KMS-11 (cell line): ENCODE data around the gene CD3E.

ENCODE experiments used
- H2AFZ ChIP-seq: fragments of 200-600 bp; sonication (generic); 2 replicates; pipeline ENCODE4 v1.6.1; 2016; ENCODE audit warnings: antibody characterized with exemption, mixed run types, low read depth
- H3K27ac ChIP-seq: fragments of 200-600 bp; sonication (generic); 2 replicates; pipeline ENCODE4 v1.6.1; 2016; ENCODE audit warnings: mild to moderate bottlenecking, mixed run types
- H3K27me3 ChIP-seq: fragments of 200-600 bp; sonication (generic); 2 replicates; pipeline ENCODE4 v1.6.1; 2017; ENCODE audit warnings: mild to moderate bottlenecking, low read depth, mixed run types, moderate library complexity; ENCODE audit not compliant: insufficient read depth
- H3K36me3 ChIP-seq: fragments of 200-600 bp; sonication (generic); 2 replicates; pipeline ENCODE4 v1.6.1; 2017; ENCODE audit warnings: mild to moderate bottlenecking, mixed run types; ENCODE audit not compliant: insufficient read depth
- H3K4me1 ChIP-seq: fragments of 200-600 bp; sonication (generic); 2 replicates; pipeline ENCODE4 v1.6.1; 2016; ENCODE audit warnings: mild to moderate bottlenecking, low read depth, mixed run types; ENCODE audit not compliant: poor library complexity, severe bottlenecking
- H3K4me2 ChIP-seq: fragments of 200-600 bp; sonication (generic); 2 replicates; pipeline ENCODE4 v1.7.0; 2016; ENCODE audit warnings: mild to moderate bottlenecking, mixed run types
- H3K4me3 ChIP-seq: fragments of 200-600 bp; sonication (generic); IDR thresholded peaks from 2 replicates; pipeline ENCODE4 v1.6.1; 2017; ENCODE audit warnings: low read depth, low read length, mixed read lengths; ENCODE audit not compliant: insufficient read depth
- H3K79me2 ChIP-seq: fragments of 200-600 bp; sonication (generic); 2 replicates; pipeline ENCODE4 v1.6.1; 2016; ENCODE audit warnings: low read depth, mixed run types; ENCODE audit not compliant: insufficient read depth
- H3K9ac ChIP-seq: fragments of 200-600 bp; sonication (generic); 2 replicates; pipeline ENCODE4 v1.6.1; 2016; ENCODE audit warnings: mild to moderate bottlenecking, mixed run types
- H4K20me1 ChIP-seq: fragments of 200-600 bp; sonication (generic); 2 replicates; pipeline ENCODE4 v1.6.1; 2016; ENCODE audit warnings: mild to moderate bottlenecking, mixed run types; ENCODE audit not compliant: insufficient read depth
- CTCF ChIP-seq: fragments of 200-600 bp; sonication (generic); conservative IDR thresholded peaks from 2 replicates; pipeline ENCODE4 v1.6.1; 2017; ENCODE audit warnings: low read depth, mild to moderate bottlenecking, antibody characterized with exemption, low read length, moderate library complexity, mixed read lengths

The CD3E gene

GRCh38 chr11:118364956-118365615 is 60.6 kb downstream of the CD3E start:
- Histone ChIP-seq H4K20me1 (no peaks in the 10 kb centered on the region), H3K79me2 (peaks cover 23% of the 10 kb centered on the region)

More at GRCh38 chr11:118364956-118365615, 60.6 kb downstream of the CD3E start:
- Histone ChIP-seq H3K4me1 (peaks cover 9% of the 10 kb centered on the region), H3K9ac (no peak overlapping the region), H3K36me3 (no peaks in the 10 kb centered on the region), H2AFZ (no peak overlapping the region), H3K4me3 (no peak overlapping the region), H3K27ac (no peak overlapping the region), H3K4me2 (no peak overlapping the region), H3K27me3 (no peaks in the 10 kb centered on the region)
- no peak for TF ChIP-seq CTCF
